ENCODE results near the gene KCNMB1.

KCNMB1 gene

DNA sequence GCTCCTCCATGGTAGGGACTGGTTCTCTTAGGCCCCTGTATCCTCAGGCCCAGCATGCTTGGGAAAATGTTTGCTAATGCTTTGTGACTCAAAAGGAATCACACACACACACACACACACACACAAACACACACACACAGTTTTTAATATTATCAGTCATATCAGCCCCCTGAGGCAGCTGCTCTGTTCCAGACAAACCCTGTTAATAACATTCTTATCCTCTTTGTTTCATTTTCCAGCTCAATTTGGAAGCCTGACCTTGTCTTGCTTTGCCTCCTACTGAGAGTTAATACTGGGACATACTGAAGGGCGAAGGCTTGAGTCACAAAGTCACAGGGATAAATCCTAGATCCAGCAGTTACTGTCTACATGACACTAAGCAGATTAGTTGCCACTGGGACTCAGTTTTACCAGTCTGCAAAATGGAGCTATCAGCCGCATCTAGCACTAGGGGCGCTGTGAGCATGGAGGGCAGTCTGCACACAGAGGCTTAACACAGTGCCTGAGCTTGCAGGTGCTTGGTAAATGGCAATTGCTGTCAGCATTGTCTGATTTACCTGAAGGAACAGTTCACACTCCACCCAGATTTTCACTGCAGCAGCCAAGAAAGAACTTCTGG is 37.1 kb upstream of the KCNMB1 start:
- H3K4me3 ChIP-seq (ENCODE audit: low read depth, low read length): no peak overlapping the region
- peak; percentile 31 for DNase-seq (ENCODE audit: low read depth)
- TF ChIP-seq CTCF (IDR thresholded peaks at IDR 0.05; ENCODE audit: insufficient read depth, low read depth, low read length, missing control alignments): peak; percentile 61

DNA sequence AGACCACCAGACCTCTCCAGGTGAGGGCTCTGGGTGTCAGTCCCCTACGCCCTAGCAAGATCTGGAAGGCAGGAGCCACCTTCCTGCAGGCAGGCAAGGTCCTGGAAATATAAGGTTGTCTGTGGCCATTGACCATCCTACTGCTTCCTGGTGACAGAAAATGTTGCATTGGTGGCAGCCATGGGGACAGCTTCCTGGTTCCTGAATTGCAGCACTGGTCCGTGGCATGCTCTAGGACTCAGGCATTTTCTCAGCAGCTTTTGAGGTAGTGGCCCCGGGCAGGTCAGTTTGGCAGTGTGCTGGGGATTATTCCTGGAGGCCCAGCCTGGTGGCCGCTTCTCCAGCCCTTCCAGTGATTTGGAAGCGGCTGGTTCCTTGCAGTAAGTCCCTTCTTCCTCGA is 36.6 kb upstream of the KCNMB1 start:
- no peak overlapping the region for H3K4me3 ChIP-seq (ENCODE audit: low read depth, low read length)
- no peak for TF ChIP-seq CTCF (IDR thresholded peaks at IDR 0.05; ENCODE audit: insufficient read depth, low read depth, low read length, missing control alignments)
- DNase-seq (ENCODE audit: low read depth): no peak

GRCh38 chr5:170424629-170425028 is 35.5 kb upstream of the KCNMB1 start:
- DNase-seq (ENCODE audit: low read depth): no peak
- no peak for TF ChIP-seq CTCF (IDR thresholded peaks at IDR 0.05; ENCODE audit: insufficient read depth, low read depth, low read length, missing control alignments)

GRCh38 chr5:170423692-170424091 is 34.5 kb upstream of the KCNMB1 start:
- no peak for DNase-seq (ENCODE audit: low read depth)
- no peak for TF ChIP-seq CTCF (IDR thresholded peaks at IDR 0.05; ENCODE audit: insufficient read depth, low read depth, low read length, missing control alignments)

More at GRCh38 chr5:170424629-170425028, 35.5 kb upstream of the KCNMB1 start:
- no peak overlapping the region for H3K4me3 ChIP-seq (ENCODE audit: low read depth, low read length)

DNA sequence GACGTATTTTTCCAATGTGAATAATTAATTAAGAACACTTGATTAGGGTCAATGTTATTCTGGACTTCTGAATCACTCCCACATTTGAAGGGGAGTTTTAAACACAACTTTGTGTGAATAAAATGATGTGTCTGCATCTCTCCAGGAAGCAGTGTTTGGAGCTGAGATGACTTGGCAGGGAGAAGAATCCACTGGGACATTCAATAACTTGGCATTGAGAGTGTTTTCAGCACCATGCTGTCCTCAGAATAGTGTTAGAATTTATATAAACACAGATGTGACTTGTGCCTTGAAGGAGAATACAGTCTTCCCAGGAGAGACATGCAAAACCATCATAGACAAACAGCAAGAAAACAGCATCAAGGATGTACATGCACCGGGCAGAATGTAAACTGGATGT is 32.7 kb upstream of the KCNMB1 start:
- no peak for DNase-seq (ENCODE audit: low read depth)
- TF ChIP-seq CTCF (IDR thresholded peaks at IDR 0.05; ENCODE audit: insufficient read depth, low read depth, low read length, missing control alignments): no peak
- no peak overlapping the region for H3K4me3 ChIP-seq (ENCODE audit: low read depth, low read length)

More at GRCh38 chr5:170423692-170424091, 34.5 kb upstream of the KCNMB1 start:
- no peak overlapping the region for H3K4me3 ChIP-seq (ENCODE audit: low read depth, low read length)

DNA sequence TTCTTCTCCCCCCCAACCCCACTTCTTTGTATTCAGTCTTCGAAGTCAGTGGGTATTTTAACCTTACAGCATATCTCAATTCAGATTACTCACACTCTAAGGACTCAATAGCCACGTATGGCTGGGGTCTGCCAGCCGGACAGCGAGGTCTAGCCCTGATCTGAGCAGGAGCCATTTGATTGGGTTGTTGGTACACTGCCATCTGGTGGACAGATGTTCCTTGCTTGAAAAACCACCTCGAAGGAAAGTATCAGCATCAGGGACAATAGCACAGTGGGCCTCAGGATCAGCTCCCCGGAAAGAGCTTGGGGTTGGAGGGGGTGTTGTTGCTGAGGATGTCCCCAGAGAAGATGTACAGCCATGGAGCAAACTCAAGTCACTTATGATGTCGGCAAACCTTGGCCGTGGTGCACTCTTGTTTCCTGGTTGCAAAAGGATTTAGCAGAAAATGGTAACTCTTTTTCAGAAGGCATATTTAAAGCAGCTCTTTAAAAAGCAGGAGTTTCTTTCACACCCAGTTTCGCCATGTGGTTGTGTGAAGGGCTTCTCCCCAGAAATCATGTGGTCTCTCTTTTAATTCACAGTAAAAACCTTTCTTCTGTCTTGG is 31.7 kb upstream of the KCNMB1 start:
- DNase-seq (ENCODE audit: low read depth): peak; percentile 76
- no peak overlapping the region for H3K4me3 ChIP-seq (ENCODE audit: low read depth, low read length)
- peak; percentile 75 for TF ChIP-seq CTCF (IDR thresholded peaks at IDR 0.05; ENCODE audit: insufficient read depth, low read depth, low read length, missing control alignments)

GRCh38 chr5:170419643-170420042 is 30.5 kb upstream of the KCNMB1 start:
- no peak for TF ChIP-seq CTCF (IDR thresholded peaks at IDR 0.05; ENCODE audit: insufficient read depth, low read depth, low read length, missing control alignments)
- no peak overlapping the region for H3K4me3 ChIP-seq (ENCODE audit: low read depth, low read length)
- DNase-seq (ENCODE audit: low read depth): no peak

Data from GM12865 (cell line).